H1 (cell line): Measurements from ENCODE around the gene EXOC1. TPM values are rescaled to one million over a fixed set of nuclear protein-coding genes. Genes with fewer than 3 reads are reported as not detected.

Source experiments
- CTCF ChIA-PET: fragments of 300-600 bp; sonication (Branson Sonifier 250); formaldehyde crosslinking; loops from one replicate; lab custom pipeline; 2021; ENCODE audit not compliant: partially characterized antibody; lab: Charles Lee
- POLR2A ChIA-PET: fragments of 300-600 bp; sonication (Branson Sonifier 250); formaldehyde crosslinking; loops from one replicate; lab custom pipeline; 2021; ENCODE audit warnings: inconsistent platforms; ENCODE audit not compliant: partially characterized antibody; lab: Charles Lee
- DNase-seq, 2 experiments: peaks; one replicate each; pipeline versions ENCODE4 v3.0.0 to v3.0.0-alpha.2; 2010 to 2022; ENCODE audit warnings: low spot score in 2 of 2, low read depth in 1 of 2, mixed read lengths in 1 of 2
- FAIRE-seq: peaks from 2 replicates; lab custom pipeline; 2011; peaks lifted over from hg19 to GRCh38; lab: Jason Lieb, UNC
- H2AFZ ChIP-seq: 2 replicates; pipeline ENCODE4 v1.8.1; 2012; ENCODE audit warnings: low read length, inconsistent platforms
- H2AK5ac ChIP-seq: 2 replicates; pipeline ENCODE4 v1.6.1; 2013; ENCODE audit warnings: low read depth, low read length
- H2BK120ac ChIP-seq: replicated peaks from 2 replicates; pipeline ENCODE3; 2013; ENCODE audit warnings: low read depth, low read length, inconsistent platforms
- H2BK12ac ChIP-seq: 2 replicates; pipeline ENCODE4 v1.6.1; 2013; ENCODE audit warnings: low read depth, low read length
- H2BK15ac ChIP-seq: 2 replicates; pipeline ENCODE4 v1.6.1; 2013; ENCODE audit warnings: low read length
- H2BK20ac ChIP-seq: 2 replicates; pipeline ENCODE4 v1.6.1; 2013; ENCODE audit warnings: low read length
- H2BK5ac ChIP-seq: 2 replicates; pipeline ENCODE4 v1.6.1; 2013; ENCODE audit warnings: low read depth, low read length
- H3K14ac ChIP-seq: 2 replicates; pipeline ENCODE4 v1.6.1; 2013; ENCODE audit warnings: inconsistent platforms; ENCODE audit not compliant: insufficient read length
- H3K18ac ChIP-seq: 2 replicates; pipeline ENCODE4 v1.6.1; 2013; ENCODE audit warnings: low read length; ENCODE audit errors: extremely low read depth
- H3K23ac ChIP-seq: 2 replicates; pipeline ENCODE4 v1.6.1; 2013; ENCODE audit warnings: inconsistent platforms; ENCODE audit not compliant: insufficient read length
- H3K23me2 ChIP-seq: 2 replicates; pipeline ENCODE4 v1.6.1; 2013; ENCODE audit warnings: low read depth, low read length
- H3K27ac ChIP-seq: 2 replicates; pipeline ENCODE4 v1.6.1; 2011; ENCODE audit warnings: low read depth, low read length, inconsistent platforms
- H3K27me3 ChIP-seq, 4 experiments: replicated peaks in 1 of 4; 1 replicate in 1 of 4; 2 replicates in 3 of 4; pipeline versions ENCODE4 v1.6.1 to v1.8.1; 2011 to 2013; ENCODE audit warnings: low read length in 3 of 4, mild to moderate bottlenecking in 3 of 4, inconsistent platforms in 2 of 4, mixed read lengths in 2 of 4, moderate library complexity in 1 of 4; ENCODE audit not compliant: control insufficient read depth in 3 of 4, insufficient read depth in 3 of 4; ENCODE audit errors: extremely low read depth in 1 of 4
- H3K36me3 ChIP-seq, 4 experiments: 2 replicates each; pipeline versions ENCODE4 v1.6.1 to v1.8.1; 2011 to 2013; ENCODE audit warnings: mild to moderate bottlenecking in 4 of 4, low read length in 3 of 4, moderate library complexity in 2 of 4, control low read depth in 1 of 4, inconsistent platforms in 1 of 4; ENCODE audit not compliant: insufficient read depth in 4 of 4, control insufficient read depth in 2 of 4
- H3K4ac ChIP-seq: replicated peaks from 2 replicates; pipeline ENCODE3; 2013; ENCODE audit warnings: low read length, low read depth, mixed read lengths, inconsistent platforms; ENCODE audit not compliant: insufficient read length
- H3K4me1 ChIP-seq, 4 experiments: replicated peaks in 1 of 4; 1 replicate in 1 of 4; 2 replicates in 3 of 4; pipeline versions ENCODE4 v1.6.1 to v1.8.1; 2011 to 2013; ENCODE audit warnings: low read length in 3 of 4, inconsistent platforms in 2 of 4, mixed read lengths in 1 of 4; ENCODE audit not compliant: insufficient read depth in 4 of 4, control insufficient read depth in 3 of 4
- H3K4me2 ChIP-seq, 2 experiments: 2 replicates each; pipeline versions ENCODE4 v1.6.1 to v1.8.1; 2011 to 2013; ENCODE audit warnings: low read depth in 2 of 2, low read length in 2 of 2, control low read depth in 1 of 2, inconsistent platforms in 1 of 2, mild to moderate bottlenecking in 1 of 2; ENCODE audit not compliant: insufficient read depth in 1 of 2
- H3K4me3 ChIP-seq, 4 experiments: fragments of 200-600, 300-600 bp in 1 of 4; sonication (generic), shearing (Covaris generic), sonication (Bioruptor Twin) in 1 of 4; 2 replicates each; pipeline versions ENCODE4 v1.5.1 to v1.8.1; 2011 to 2016; ENCODE audit warnings: low read length in 4 of 4, low read depth in 3 of 4, control low read depth in 2 of 4, inconsistent platforms in 2 of 4, mild to moderate bottlenecking in 2 of 4, mixed read lengths in 1 of 4, moderate library complexity in 1 of 4; ENCODE audit not compliant: insufficient read depth in 2 of 4; ENCODE audit errors: extremely low read depth in 1 of 4
- H3K56ac ChIP-seq: replicated peaks from 2 replicates; pipeline ENCODE3; 2013; ENCODE audit warnings: low read depth, mild to moderate bottlenecking, mixed read lengths, low read length, inconsistent platforms; ENCODE audit not compliant: insufficient read length
- H3K79me1 ChIP-seq: 2 replicates; pipeline ENCODE4 v1.6.1; 2013; ENCODE audit warnings: low read depth, low read length, control low read depth
- H3K79me2 ChIP-seq, 2 experiments: 2 replicates each; pipeline versions ENCODE4 v1.6.1 to v1.8.1; 2012 to 2013; ENCODE audit warnings: low read length in 2 of 2, mild to moderate bottlenecking in 2 of 2, inconsistent platforms in 1 of 2; ENCODE audit not compliant: insufficient read depth in 2 of 2, control insufficient read depth in 1 of 2
- H3K9ac ChIP-seq, 4 experiments: replicated peaks in 1 of 4; 1 replicate in 1 of 4; 2 replicates in 3 of 4; pipeline versions ENCODE4 v1.6.1 to v1.8.1; 2011 to 2013; ENCODE audit warnings: low read depth in 3 of 4, low read length in 3 of 4, control low read depth in 2 of 4, mild to moderate bottlenecking in 2 of 4, moderate library complexity in 2 of 4, inconsistent platforms in 1 of 4; ENCODE audit errors: extremely low read depth in 1 of 4
- H3K9me3 ChIP-seq, 2 experiments: 2 replicates each; pipeline versions ENCODE4 v1.6.1 to v1.8.1; 2012 to 2013; ENCODE audit warnings: mild to moderate bottlenecking in 2 of 2, moderate library complexity in 2 of 2, control low read depth in 1 of 2, inconsistent platforms in 1 of 2, low read depth in 1 of 2, low read length in 1 of 2, mixed read lengths in 1 of 2; ENCODE audit not compliant: insufficient read depth in 2 of 2
- H4K20me1 ChIP-seq, 2 experiments: replicated peaks in 1 of 2; 2 replicates each; pipeline versions ENCODE3 to v1.8.1; 2011 to 2013; ENCODE audit warnings: inconsistent platforms in 2 of 2, low read length in 2 of 2, mild to moderate bottlenecking in 1 of 2; ENCODE audit not compliant: insufficient read depth in 2 of 2, control insufficient read depth in 1 of 2
- H4K5ac ChIP-seq: 2 replicates; pipeline ENCODE4 v1.6.1; 2013; ENCODE audit warnings: low read length, low read depth, mixed read lengths, inconsistent platforms; ENCODE audit not compliant: insufficient read length
- H4K8ac ChIP-seq: 2 replicates; pipeline ENCODE4 v1.8.0; 2013; ENCODE audit warnings: mild to moderate bottlenecking, moderate library complexity, low read length, inconsistent platforms; ENCODE audit not compliant: insufficient read depth; ENCODE audit errors: extremely low read depth
- H4K91ac ChIP-seq: replicated peaks from 2 replicates; pipeline ENCODE3; 2013; ENCODE audit warnings: low read length, mixed read lengths, inconsistent platforms; ENCODE audit not compliant: insufficient read length
- WGBS, 2 experiments: shearing (Covaris generic) in 1 of 2; methylation state at CpG; one replicate each; pipeline versions ENCODE4 v1.1.6 to v1.1.7; 2013 to 2015; ENCODE audit warnings: low lambda C conversion rate in 2 of 2, mixed read lengths in 2 of 2, inconsistent platforms in 1 of 2, low coverage in 1 of 2, missing lambda C conversion rate in 1 of 2; ENCODE audit not compliant: insufficient replicate concordance in 2 of 2, insufficient coverage in 1 of 2, insufficient read length in 1 of 2; ENCODE audit errors: extremely low coverage in 1 of 2, missing lambda C conversion rate in 1 of 2; 5-methylcytosine and 5-hydroxymethylcytosine counted together
- polyA plus RNA-seq, 7 experiments: library from polyadenylated mRNA; depleted of rRNA in 3 of 7; stranded (reverse) in 5 of 7; unstranded in 2 of 7; fragments of >200 nt in 5 of 7; fragments of 200-250 nt in 2 of 7; gene quantifications; 1 replicate in 5 of 7; 2 replicates in 1 of 7; 4 replicates in 1 of 7; pipeline versions ENCODE4 v1.2.1 to v1.2.3, GENCODE V29; 2011 to 2013; ENCODE audit warnings: missing spikeins in 2 of 7, mixed read lengths in 2 of 7
- total RNA-seq: library from RNA; stranded (reverse); fragmentation: NEBNext Ultra II Directional; extraction: Animal tissue kit (Norgen Biotek cat#: 25700); gene quantifications from 2 replicates; pipeline ENCODE4 v1.2.1, GENCODE V29; 2021
- TF ChIP-seq, protein P1 (sequence below): IDR thresholded peaks from 2 replicates; pipeline ENCODE4 v1.6.1; 2012; ENCODE audit warnings: inconsistent platforms

The EXOC1 gene
- total and polyA plus RNA-seq, 2 of the 8 experiments (the other 6 are each of a cell fraction or from before 2014, with no cell fraction given), result 5.9 to 19.6 TPM

DNA sequence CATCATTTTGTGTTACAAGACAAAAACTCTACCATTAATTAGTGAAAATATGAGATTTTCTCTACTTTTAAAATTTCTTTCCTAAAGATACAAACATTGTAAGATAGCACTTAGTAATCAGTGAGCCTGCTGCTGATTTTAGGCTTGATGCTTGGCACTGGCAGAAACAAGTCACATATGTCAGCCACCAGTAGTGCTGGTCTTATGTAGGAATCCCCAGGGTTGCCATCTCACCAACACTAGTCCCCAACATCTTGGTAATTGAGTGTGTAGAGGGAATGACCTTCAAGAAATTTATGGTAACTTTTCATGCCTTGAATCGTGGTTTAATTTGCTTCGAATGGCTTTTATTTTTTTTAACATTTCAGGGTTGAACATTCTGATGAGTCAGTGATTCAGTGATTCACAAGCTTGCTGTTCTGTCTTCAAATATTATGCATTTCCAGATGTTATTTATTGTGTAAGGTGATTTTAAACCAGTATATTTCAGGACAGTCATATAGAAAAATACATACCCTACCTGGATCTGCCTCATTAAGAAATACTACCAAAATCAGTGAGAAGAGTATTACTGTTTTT, 11.9 kb downstream of the EXOC1 start:
- CTCF ChIA-PET, result interaction anchor here (0.7 to 2.5 kb wide), 11 partner anchors 11 to 454 kb away, joined by 3 to 8 read pairs (median 5); no protein-coding TSS in a partner anchor
- POLR2A ChIA-PET, result interaction anchor here (1.2 kb wide), 1 partner anchor 11 kb away, joined by 3 read pairs; the partner anchor contains the start of gene EXOC1
- TF ChIP-seq, protein P1, sequence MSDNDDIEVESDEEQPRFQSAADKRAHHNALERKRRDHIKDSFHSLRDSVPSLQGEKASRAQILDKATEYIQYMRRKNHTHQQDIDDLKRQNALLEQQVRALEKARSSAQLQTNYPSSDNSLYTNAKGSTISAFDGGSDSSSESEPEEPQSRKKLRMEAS, result no peak

More for the DNA sequence above, 11.9 kb downstream of the EXOC1 start:
- Histone ChIP-seq H3K9me3 (no peaks in the 10 kb centered on the region), H2AK5ac (no peak overlapping the region), H3K9ac (no peak overlapping the region), H3K14ac (no peak overlapping the region), H2BK12ac (no peak overlapping the region), H3K27me3 (no peaks in the 10 kb centered on the region), H4K20me1 (no peaks in the 10 kb centered on the region), H3K18ac (no peak overlapping the region), H3K79me2 (no peaks in the 10 kb centered on the region), H3K4me1 (no peaks in the 10 kb centered on the region), H4K5ac (no peak overlapping the region), H4K8ac (no peak overlapping the region), H3K23ac (no peak overlapping the region), H3K36me3 (peaks cover 0 to 23% (median 5%) of the 10 kb centered on the region in 4 experiments; a peak in 3 of 8 replicates), H2BK15ac (no peak overlapping the region), H2BK20ac (no peak overlapping the region), H3K79me1 (no peaks in the 10 kb centered on the region), H3K4me2 (no peak overlapping the region), H3K4me3 (no peak overlapping the region), H3K56ac (no peak overlapping the region), H3K27ac (no peak overlapping the region), H2AFZ (no peak overlapping the region), H3K23me2 (no peaks in the 10 kb centered on the region; the same call in 1 of the 2 replicates), H4K91ac (no peak overlapping the region), H2BK120ac (no peak overlapping the region), H3K4ac (no peak overlapping the region), H2BK5ac (no peak overlapping the region)
- no peak for DNase-seq
- FAIRE-seq, result no peak
- 95% methylated on average over 2 of the region's 2 CpGs; no CpG with 5 or more reads in 1 of the 2 experiments for WGBS, 2 experiments
